Loucy (cell line): Measurements from ENCODE around the gene PIGBOS1.

Source experiments
- H2AFZ ChIP-seq: fragments of 200-600 bp; sonication (generic); 2 replicates; pipeline ENCODE4 v1.6.0; 2016; ENCODE audit warnings: antibody characterized with exemption, mild to moderate bottlenecking, low read length, moderate library complexity
- H3F3A ChIP-seq: fragments of 200-600 bp; 2 replicates; pipeline ENCODE4 v1.6.0; 2016; ENCODE audit warnings: antibody characterized with exemption, low read depth, mild to moderate bottlenecking
- H3K27me3 ChIP-seq: fragments of 200-600 bp; sonication (generic); 2 replicates; pipeline ENCODE4 v1.6.1; 2014; ENCODE audit warnings: low read length, mild to moderate bottlenecking; ENCODE audit not compliant: insufficient read depth, poor library complexity, severe bottlenecking
- H3K36me3 ChIP-seq: fragments of 200-600 bp; sonication (generic); 2 replicates; pipeline ENCODE4 v1.6.1; 2016; ENCODE audit warnings: low read length; ENCODE audit not compliant: insufficient read depth
- H3K4me1 ChIP-seq: fragments of 200-600 bp; sonication (generic); 2 replicates; pipeline ENCODE4 v1.5.1; 2014; ENCODE audit warnings: low read length, mild to moderate bottlenecking; ENCODE audit not compliant: insufficient read depth, poor library complexity, severe bottlenecking
- H3K4me2 ChIP-seq: fragments of 200-600 bp; sonication (generic); 2 replicates; pipeline ENCODE4 v1.6.0; 2014; ENCODE audit warnings: antibody characterized with exemption, low read length, low read depth, mild to moderate bottlenecking; ENCODE audit not compliant: poor library complexity, severe bottlenecking
- H3K4me3 ChIP-seq: fragments of 200-600 bp; sonication (generic); 2 replicates; pipeline ENCODE4 v1.5.1; 2014; ENCODE audit warnings: low read length, mild to moderate bottlenecking, mixed read lengths; ENCODE audit not compliant: poor library complexity, severe bottlenecking
- H3K79me2 ChIP-seq: fragments of 200-600 bp; sonication (generic); 2 replicates; pipeline ENCODE4 v1.6.1; 2014; ENCODE audit warnings: low read length; ENCODE audit not compliant: insufficient read depth
- H3K9ac ChIP-seq: fragments of 200-600 bp; sonication (generic); 2 replicates; pipeline ENCODE4 v1.6.0; 2014; ENCODE audit warnings: mild to moderate bottlenecking, low read depth, low read length, moderate library complexity; ENCODE audit not compliant: poor library complexity, severe bottlenecking
- H3K9me2 ChIP-seq: fragments of 200-600 bp; sonication (generic); replicated peaks from 2 replicates; pipeline ENCODE4 v1.6.1; 2016; ENCODE audit warnings: low read depth, low read length, mixed read lengths
- H3K9me3 ChIP-seq: fragments of 200-600 bp; sonication (generic); 2 replicates; pipeline ENCODE4 v1.6.1; 2014; ENCODE audit warnings: mild to moderate bottlenecking, antibody characterized with exemption, low read length, low read depth; ENCODE audit not compliant: insufficient read depth
- H4K20me1 ChIP-seq: fragments of 200-600 bp; sonication (generic); 2 replicates; pipeline ENCODE4 v1.6.0; 2014; ENCODE audit warnings: antibody characterized with exemption, low read length, mild to moderate bottlenecking; ENCODE audit not compliant: insufficient read depth, poor library complexity, severe bottlenecking
- EZH2phosphoT487 ChIP-seq: fragments of 200-600 bp; IDR thresholded peaks from 2 replicates; pipeline ENCODE4 v1.6.1; 2018; ENCODE audit warnings: antibody characterized with exemption, mild to moderate bottlenecking, moderate library complexity, borderline replicate concordance
- TF ChIP-seq, protein P1 (sequence below): fragments of 200-600 bp; sonication (generic); conservative IDR thresholded peaks from 2 replicates; pipeline ENCODE4 v1.5.1; 2014; ENCODE audit warnings: mild to moderate bottlenecking, antibody characterized with exemption, low read length

PIGBOS1 gene

DNA sequence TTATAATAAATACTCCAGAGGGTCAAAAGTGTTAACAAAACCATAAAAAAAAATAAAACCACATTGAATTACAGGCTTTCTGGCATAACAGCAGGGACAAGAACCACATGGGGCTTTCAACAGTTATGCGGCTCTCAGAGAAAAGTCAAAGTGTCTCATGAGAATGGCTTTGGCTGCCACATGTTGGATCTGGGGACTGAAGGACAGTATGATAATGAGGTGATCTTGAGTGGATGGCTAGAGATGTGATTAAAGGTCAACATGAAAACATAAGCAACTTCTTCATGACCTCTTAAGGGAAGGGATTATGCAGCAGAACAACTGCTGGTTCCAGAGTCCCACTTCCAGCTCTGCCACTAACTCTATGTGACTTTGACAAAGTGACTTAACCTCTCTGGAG, 34.5 kb downstream of the PIGBOS1 start:
- H3K9me2 ChIP-seq, result no peaks in the 10 kb centered on the region
- H2AFZ ChIP-seq, result no peak overlapping the region
- H3K4me3 ChIP-seq, result peak overlapping the region; percentile 71
- no peaks in the 10 kb centered on the region for H3K27me3 ChIP-seq
- TF ChIP-seq, protein P1, sequence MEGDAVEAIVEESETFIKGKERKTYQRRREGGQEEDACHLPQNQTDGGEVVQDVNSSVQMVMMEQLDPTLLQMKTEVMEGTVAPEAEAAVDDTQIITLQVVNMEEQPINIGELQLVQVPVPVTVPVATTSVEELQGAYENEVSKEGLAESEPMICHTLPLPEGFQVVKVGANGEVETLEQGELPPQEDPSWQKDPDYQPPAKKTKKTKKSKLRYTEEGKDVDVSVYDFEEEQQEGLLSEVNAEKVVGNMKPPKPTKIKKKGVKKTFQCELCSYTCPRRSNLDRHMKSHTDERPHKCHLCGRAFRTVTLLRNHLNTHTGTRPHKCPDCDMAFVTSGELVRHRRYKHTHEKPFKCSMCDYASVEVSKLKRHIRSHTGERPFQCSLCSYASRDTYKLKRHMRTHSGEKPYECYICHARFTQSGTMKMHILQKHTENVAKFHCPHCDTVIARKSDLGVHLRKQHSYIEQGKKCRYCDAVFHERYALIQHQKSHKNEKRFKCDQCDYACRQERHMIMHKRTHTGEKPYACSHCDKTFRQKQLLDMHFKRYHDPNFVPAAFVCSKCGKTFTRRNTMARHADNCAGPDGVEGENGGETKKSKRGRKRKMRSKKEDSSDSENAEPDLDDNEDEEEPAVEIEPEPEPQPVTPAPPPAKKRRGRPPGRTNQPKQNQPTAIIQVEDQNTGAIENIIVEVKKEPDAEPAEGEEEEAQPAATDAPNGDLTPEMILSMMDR, result no peak
- no peak for TF ChIP-seq EZH2phosphoT487
- peaks cover 88% of the 10 kb centered on the region for H3K79me2 ChIP-seq
- peak overlapping the region; percentile 85 for H3K4me2 ChIP-seq
- no peaks in the 10 kb centered on the region for H3K36me3 ChIP-seq
- H3K4me1 ChIP-seq, result peaks cover 71% of the 10 kb centered on the region
- peak overlapping the region; percentile 69 for H3K9ac ChIP-seq
- H3F3A ChIP-seq, result peaks cover 7% of the 10 kb centered on the region
- peaks cover 36% of the 10 kb centered on the region for H4K20me1 ChIP-seq
- no peaks in the 10 kb centered on the region for H3K9me3 ChIP-seq

DNA sequence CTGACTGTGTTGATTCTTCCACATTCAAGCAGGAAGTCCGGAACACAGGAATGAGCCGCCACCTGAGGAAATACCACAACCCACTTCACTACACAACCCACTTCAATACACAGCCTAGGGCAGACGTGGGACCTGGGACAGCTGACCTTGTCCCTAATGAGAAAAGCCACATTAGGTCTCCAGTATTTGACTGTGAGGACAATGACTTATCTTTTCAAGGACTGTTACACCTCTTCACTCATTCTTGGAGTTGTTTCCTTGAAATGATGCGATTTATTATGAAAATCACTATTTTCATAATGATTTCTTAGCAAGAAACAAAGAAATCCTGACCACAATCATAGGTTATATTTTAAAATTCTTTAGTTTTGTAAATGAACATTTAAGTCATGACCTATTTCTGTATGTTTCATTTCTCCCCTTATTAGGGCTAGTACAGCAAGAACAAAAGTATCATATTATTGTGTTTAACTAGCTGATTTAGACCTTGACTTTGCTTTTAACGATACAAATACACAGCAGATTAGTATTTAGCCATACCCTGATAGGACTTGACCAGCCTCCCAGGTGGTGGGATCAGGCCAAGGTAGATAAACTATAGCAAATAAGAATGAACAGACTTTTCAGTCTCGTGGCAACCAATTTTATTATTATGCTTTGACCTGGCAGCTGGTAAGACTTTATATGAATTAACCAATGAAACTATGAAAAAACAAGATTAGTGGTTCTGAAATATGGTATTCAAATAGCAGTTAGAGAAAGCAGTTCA, 35.4 kb downstream of the PIGBOS1 start:
- Histone ChIP-seq H3K36me3 (no peaks in the 10 kb centered on the region), H3K4me1 (peaks cover 80% of the 10 kb centered on the region), H3K9me2 (no peaks in the 10 kb centered on the region), H3K27me3 (no peaks in the 10 kb centered on the region), H3K9me3 (no peaks in the 10 kb centered on the region), H3K79me2 (peaks cover 88% of the 10 kb centered on the region), H2AFZ (no peak overlapping the region), H3K9ac (peak overlapping the region; percentile 69), H3K4me3 (peak overlapping the region; percentile 71), H3K4me2 (peak overlapping the region; percentile 85), H4K20me1 (peaks cover 31% of the 10 kb centered on the region), H3F3A (peaks cover 10% of the 10 kb centered on the region)
- TF ChIP-seq, protein P1, result no peak
- TF ChIP-seq EZH2phosphoT487, result no peak

GRCh38 chr15:55282284-55282833, 36.6 kb downstream of the PIGBOS1 start:
- Histone ChIP-seq H3F3A (peaks cover 14% of the 10 kb centered on the region), H3K9ac (peak overlapping the region; percentile 69), H3K4me1 (peaks cover 83% of the 10 kb centered on the region), H4K20me1 (peaks cover 19% of the 10 kb centered on the region), H3K9me2 (no peaks in the 10 kb centered on the region), H2AFZ (no peak overlapping the region), H3K27me3 (no peaks in the 10 kb centered on the region), H3K4me2 (peak overlapping the region; percentile 85), H3K36me3 (no peaks in the 10 kb centered on the region), H3K4me3 (peak overlapping the region; percentile 71), H3K79me2 (peaks cover 87% of the 10 kb centered on the region), H3K9me3 (no peaks in the 10 kb centered on the region)
- TF ChIP-seq, protein P1, result no peak
- TF ChIP-seq EZH2phosphoT487, result no peak
